ENCODE data around the gene PLXNB2.

Gene PLXNB2

GRCh38 chr22:50262460-50262911 is 45.0 kb downstream of the PLXNB2 start:
- peaks cover 12% of the 10 kb centered on the region for H3K4me1 ChIP-seq (ENCODE audit: control insufficient read depth, insufficient read depth, low read length)
- no peaks in the 10 kb centered on the region for H3K36me3 ChIP-seq (ENCODE audit: control insufficient read depth, insufficient read depth, low read length)
- H3K4me3 ChIP-seq (ENCODE audit: low read length) = no peak overlapping the region
- no peak overlapping the region for H3K9ac ChIP-seq (ENCODE audit: low read length)
- peaks cover 56% of the 10 kb centered on the region for H3K27me3 ChIP-seq (ENCODE audit: control insufficient read depth, insufficient read depth, low read length)
- no peaks in the 10 kb centered on the region for H3K9me3 ChIP-seq (ENCODE audit: control insufficient read depth, low read length)

GRCh38 chr22:50261615-50262459 is 45.6 kb downstream of the PLXNB2 start, which contains the start of gene MAPK12:
Gene MAPK12, minus strand, starts transcription at chr22:50261683. Its CDS starts 174 bp downstream, at chr22:50261509.
- H3K9ac ChIP-seq (ENCODE audit: low read length) = no peak within 1 kb of the TSS

GRCh38 chr22:50260801-50261614 is 46.4 kb downstream of the PLXNB2 start:
- Histone ChIP-seq H3K27me3 (ENCODE audit: control insufficient read depth, insufficient read depth, low read length) (peaks cover 43% of the 10 kb centered on the region), H3K9me3 (ENCODE audit: control insufficient read depth, low read length) (no peaks in the 10 kb centered on the region), H3K4me3 (ENCODE audit: low read length) (no peak overlapping the region), H3K36me3 (ENCODE audit: control insufficient read depth, insufficient read depth, low read length) (no peaks in the 10 kb centered on the region), H3K9ac (ENCODE audit: low read length) (no peak overlapping the region), H3K4me1 (ENCODE audit: control insufficient read depth, insufficient read depth, low read length) (peaks cover 12% of the 10 kb centered on the region)

More at GRCh38 chr22:50261615-50262459, 45.6 kb downstream of the PLXNB2 start, which contains the start of gene MAPK12:
- Histone ChIP-seq H3K4me1 (ENCODE audit: control insufficient read depth, insufficient read depth, low read length) (peaks cover 12% of the 10 kb centered on the region), H3K4me3 (ENCODE audit: low read length) (no peak within 1 kb of the TSS), H3K36me3 (ENCODE audit: control insufficient read depth, insufficient read depth, low read length) (no peaks in the 10 kb centered on the region), H3K9me3 (ENCODE audit: control insufficient read depth, low read length) (no peaks in the 10 kb centered on the region), H3K27me3 (ENCODE audit: control insufficient read depth, insufficient read depth, low read length) (peaks cover 51% of the 10 kb centered on the region)

DNA sequence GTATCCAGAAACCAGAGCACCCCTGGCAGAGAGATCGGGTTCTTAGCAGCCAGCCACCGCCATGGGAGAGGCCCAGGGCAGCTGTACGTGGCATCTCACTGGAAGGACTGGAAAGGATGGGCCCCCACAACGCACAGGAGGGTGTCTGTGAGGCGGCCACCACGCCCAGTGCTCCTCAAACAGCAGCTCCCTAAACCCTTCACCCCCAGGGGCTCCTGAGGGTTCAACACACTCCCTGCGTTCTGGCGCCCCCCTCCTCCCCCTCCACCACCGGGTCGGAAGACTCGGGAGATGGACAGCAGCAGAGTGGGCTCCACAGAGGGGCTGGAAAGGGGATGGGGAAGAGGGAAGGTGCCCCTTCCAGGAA is 47.0 kb downstream of the PLXNB2 start:
- peaks cover 41% of the 10 kb centered on the region for H3K27me3 ChIP-seq (ENCODE audit: control insufficient read depth, insufficient read depth, low read length)
- no peaks in the 10 kb centered on the region for H3K9me3 ChIP-seq (ENCODE audit: control insufficient read depth, low read length)
- H3K4me1 ChIP-seq (ENCODE audit: control insufficient read depth, insufficient read depth, low read length) = peaks cover 12% of the 10 kb centered on the region
- H3K36me3 ChIP-seq (ENCODE audit: control insufficient read depth, insufficient read depth, low read length) = no peaks in the 10 kb centered on the region
- H3K4me3 ChIP-seq (ENCODE audit: low read length) = no peak overlapping the region
- no peak overlapping the region for H3K9ac ChIP-seq (ENCODE audit: low read length)

GRCh38 chr22:50259302-50259701 is 48.1 kb downstream of the PLXNB2 start:
- Histone ChIP-seq H3K36me3 (ENCODE audit: control insufficient read depth, insufficient read depth, low read length) (no peaks in the 10 kb centered on the region), H3K27me3 (ENCODE audit: control insufficient read depth, insufficient read depth, low read length) (peaks cover 37% of the 10 kb centered on the region), H3K4me1 (ENCODE audit: control insufficient read depth, insufficient read depth, low read length) (peaks cover 12% of the 10 kb centered on the region), H3K9me3 (ENCODE audit: control insufficient read depth, low read length) (no peaks in the 10 kb centered on the region), H3K4me3 (ENCODE audit: low read length) (no peak overlapping the region), H3K9ac (ENCODE audit: low read length) (no peak overlapping the region)

GRCh38 chr22:50258361-50259292 is 48.8 kb downstream of the PLXNB2 start:
- Histone ChIP-seq H3K36me3 (ENCODE audit: control insufficient read depth, insufficient read depth, low read length) (no peaks in the 10 kb centered on the region), H3K9me3 (ENCODE audit: control insufficient read depth, low read length) (no peaks in the 10 kb centered on the region), H3K9ac (ENCODE audit: low read length) (no peak overlapping the region), H3K4me1 (ENCODE audit: control insufficient read depth, insufficient read depth, low read length) (peaks cover 16% of the 10 kb centered on the region), H3K27me3 (ENCODE audit: control insufficient read depth, insufficient read depth, low read length) (peaks cover 35% of the 10 kb centered on the region), H3K4me3 (ENCODE audit: low read length) (no peak overlapping the region)

DNA sequence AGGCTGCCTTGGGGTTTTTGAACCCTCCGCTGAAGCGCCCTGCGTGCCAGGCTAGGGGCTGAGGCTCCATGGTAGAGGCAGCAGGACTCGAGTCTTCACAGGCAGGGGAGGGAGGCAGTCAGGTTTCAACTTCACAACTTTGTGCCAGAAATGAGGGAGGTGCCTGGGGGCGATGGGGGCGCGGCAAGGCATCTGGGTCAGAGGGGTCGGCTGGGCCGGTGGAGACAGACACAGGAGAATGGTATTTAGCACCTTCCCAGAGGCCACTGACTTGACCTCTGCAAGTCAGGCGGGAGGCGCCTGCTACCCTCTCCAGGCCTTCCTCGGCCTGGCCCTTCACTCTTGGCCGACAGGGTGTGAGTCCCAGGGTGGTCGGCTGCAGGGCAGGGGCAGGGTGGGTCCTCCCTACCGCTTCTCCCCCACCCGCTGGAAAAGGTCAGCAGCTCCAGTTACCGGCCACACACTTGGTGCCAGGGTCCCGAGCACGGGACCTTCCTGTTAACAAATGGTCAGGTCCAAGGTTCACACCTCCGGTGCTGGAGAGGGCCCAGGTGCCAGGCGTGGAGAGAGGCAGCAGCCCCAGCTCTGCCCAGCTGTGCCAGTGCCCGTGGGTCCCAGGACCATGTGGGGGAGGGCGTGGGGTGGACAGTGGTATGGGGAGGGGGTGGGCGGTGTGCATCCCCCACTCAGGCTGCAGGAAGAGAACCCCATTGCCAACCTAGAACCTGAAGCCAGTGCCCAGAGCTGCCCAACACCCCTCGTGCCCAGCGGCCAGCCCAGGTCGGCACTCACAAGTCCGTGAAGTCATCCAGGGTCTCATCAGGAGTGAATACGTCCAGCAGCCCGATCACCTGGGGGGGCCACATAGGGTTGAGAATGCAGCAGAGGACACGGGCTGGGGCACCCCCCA is 49.7 kb downstream of the PLXNB2 start:
- H3K9me3 ChIP-seq (ENCODE audit: control insufficient read depth, low read length) = no peaks in the 10 kb centered on the region
- peaks cover 30% of the 10 kb centered on the region for H3K27me3 ChIP-seq (ENCODE audit: control insufficient read depth, insufficient read depth, low read length)
- no peak overlapping the region for H3K9ac ChIP-seq (ENCODE audit: low read length)
- H3K4me1 ChIP-seq (ENCODE audit: control insufficient read depth, insufficient read depth, low read length) = peaks cover 13% of the 10 kb centered on the region
- H3K4me3 ChIP-seq (ENCODE audit: low read length) = no peak overlapping the region
- H3K36me3 ChIP-seq (ENCODE audit: control insufficient read depth, insufficient read depth, low read length) = no peaks in the 10 kb centered on the region

- Histone ChIP-seq H3K36me3 (ENCODE audit: control insufficient read depth, insufficient read depth, low read length) (no peaks in the 10 kb centered on the region), H3K9me3 (ENCODE audit: control insufficient read depth, low read length) (no peaks in the 10 kb centered on the region), H3K4me3 (ENCODE audit: low read length) (no peak overlapping the region), H3K9ac (ENCODE audit: low read length) (no peak overlapping the region), H3K4me1 (ENCODE audit: control insufficient read depth, insufficient read depth, low read length) (peaks cover 8% of the 10 kb centered on the region), H3K27me3 (ENCODE audit: control insufficient read depth, insufficient read depth, low read length) (peaks cover 23% of the 10 kb centered on the region)
These were observed 50.4 kb downstream of the PLXNB2 start for GRCh38 chr22:50257041-50257440.

DNA sequence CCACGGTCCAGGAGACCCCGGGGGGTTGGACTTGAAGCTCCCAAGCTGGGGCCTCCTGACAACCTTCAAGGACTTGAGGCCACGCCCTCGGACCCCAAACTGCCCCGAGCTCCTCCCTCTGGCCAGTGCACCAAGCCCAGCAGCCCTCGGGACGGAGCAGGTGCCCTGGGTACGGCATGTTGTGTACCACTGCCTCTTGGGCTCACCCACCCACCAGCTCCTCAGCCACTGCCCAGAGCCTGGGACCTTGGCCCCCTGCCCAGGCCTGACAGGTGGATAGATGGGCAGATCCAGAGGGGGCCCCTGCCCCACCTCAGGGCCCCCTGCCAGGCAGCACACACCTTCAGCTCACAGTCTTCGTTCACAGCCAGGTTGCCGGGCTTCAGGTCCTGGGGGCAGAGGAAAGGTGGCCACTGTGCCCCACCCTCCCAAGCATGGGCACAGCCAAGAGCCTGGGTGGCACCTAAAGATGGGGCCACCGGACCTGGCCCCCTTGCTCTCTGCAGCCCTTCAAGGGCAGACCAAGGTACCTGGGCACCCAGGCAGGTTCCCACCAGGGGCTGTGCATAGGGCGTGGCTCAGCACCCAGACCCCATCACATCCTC is 51.1 kb downstream of the PLXNB2 start:
- Histone ChIP-seq H3K27me3 (ENCODE audit: control insufficient read depth, insufficient read depth, low read length) (peaks cover 22% of the 10 kb centered on the region), H3K4me1 (ENCODE audit: control insufficient read depth, insufficient read depth, low read length) (peaks cover 13% of the 10 kb centered on the region), H3K4me3 (ENCODE audit: low read length) (no peak overlapping the region), H3K9ac (ENCODE audit: low read length) (no peak overlapping the region), H3K9me3 (ENCODE audit: control insufficient read depth, low read length) (no peaks in the 10 kb centered on the region), H3K36me3 (ENCODE audit: control insufficient read depth, insufficient read depth, low read length) (no peaks in the 10 kb centered on the region)

DNA sequence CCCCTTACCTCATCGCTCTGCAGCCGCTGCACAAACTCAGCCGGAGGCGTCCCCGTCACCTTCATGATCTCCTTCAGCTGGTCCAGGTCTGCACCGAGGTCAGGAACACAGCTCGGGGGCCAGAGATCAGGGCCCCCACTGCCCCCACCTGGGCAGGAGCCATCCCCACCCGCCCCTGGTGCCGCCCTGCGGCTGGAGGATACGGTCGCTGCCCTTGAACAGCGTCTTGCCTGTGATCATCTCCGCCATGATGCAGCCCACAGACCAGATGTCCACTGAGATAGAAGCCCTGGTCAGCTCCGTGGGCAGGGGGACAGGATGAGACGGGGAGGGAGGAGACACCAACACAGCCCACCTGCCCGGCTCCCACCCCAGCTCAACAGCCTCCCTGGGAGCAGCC is 51.8 kb downstream of the PLXNB2 start:
- Histone ChIP-seq H3K9ac (ENCODE audit: low read length) (no peak overlapping the region), H3K4me3 (ENCODE audit: low read length) (no peak overlapping the region), H3K27me3 (ENCODE audit: control insufficient read depth, insufficient read depth, low read length) (peaks cover 19% of the 10 kb centered on the region), H3K4me1 (ENCODE audit: control insufficient read depth, insufficient read depth, low read length) (peaks cover 16% of the 10 kb centered on the region), H3K9me3 (ENCODE audit: control insufficient read depth, low read length) (no peaks in the 10 kb centered on the region), H3K36me3 (ENCODE audit: control insufficient read depth, insufficient read depth, low read length) (no peaks in the 10 kb centered on the region)

All from mucosa of stomach (tissue), 1 donor.